Left forelimb (tissue), 1 donor: Measurements from ENCODE around the gene EPB41L1.

Experiments
- DNase-seq: peaks from one replicate; pipeline ENCODE4 v3.0.0-alpha.2; 2018; ENCODE audit warnings: low spot score

EPB41L1 gene

GRCh38 chr20:36281785-36282380 is 127.3 kb downstream of the EPB41L1 start:
- DNase-seq: no peak
